BLaER1 (cell line): ENCODE data around the gene TFF2.

Experiments
- H3K27ac ChIP-seq: shearing (Covaris generic); formaldehyde crosslinking; 2 replicates; pipeline ENCODE4 v1.8.1; 2022
- H3K27me3 ChIP-seq: shearing (Covaris generic); formaldehyde crosslinking; 2 replicates; pipeline ENCODE4 v1.8.1; 2022
- H3K36me3 ChIP-seq: shearing (Covaris generic); formaldehyde crosslinking; 2 replicates; pipeline ENCODE4 v1.8.1; 2022
- H3K4me1 ChIP-seq: shearing (Covaris generic); formaldehyde crosslinking; 2 replicates; pipeline ENCODE4 v1.8.1; 2022
- H3K4me2 ChIP-seq: shearing (Covaris generic); formaldehyde crosslinking; 2 replicates; pipeline ENCODE4 v1.8.1; 2022
- H3K4me3 ChIP-seq: shearing (Covaris generic); formaldehyde crosslinking; 2 replicates; pipeline ENCODE4 v1.8.1; 2022
- H3K9ac ChIP-seq: shearing (Covaris generic); formaldehyde crosslinking; 2 replicates; pipeline ENCODE4 v1.8.1; 2022
- H3K9me3 ChIP-seq: shearing (Covaris generic); formaldehyde crosslinking; 2 replicates; pipeline ENCODE4 v1.8.1; 2022
- H4K20me1 ChIP-seq: shearing (Covaris generic); formaldehyde crosslinking; 2 replicates; pipeline ENCODE4 v1.8.1; 2022
- Cebpa-rat ChIP-seq: shearing (Covaris generic); IDR thresholded peaks from 2 replicates; pipeline ENCODE4 v1.8.1; 2022

The TFF2 gene

GRCh38 chr21:42316891-42317290, 33.9 kb downstream of the TFF2 start:
- peak overlapping the region; percentile 67 for H3K4me2 ChIP-seq
- H3K36me3 ChIP-seq, result no peaks in the 10 kb centered on the region
- peaks cover 90% of the 10 kb centered on the region for H3K4me1 ChIP-seq
- H3K9me3 ChIP-seq, result no peaks in the 10 kb centered on the region
- H3K27ac ChIP-seq, result no peak overlapping the region
- TF ChIP-seq Cebpa-rat, result no peak
- H3K9ac ChIP-seq, result no peak overlapping the region; the same call in 1 of the 2 replicates
- H3K4me3 ChIP-seq, result no peak overlapping the region
- no peaks in the 10 kb centered on the region for H4K20me1 ChIP-seq
- no peaks in the 10 kb centered on the region; the same call in 1 of the 2 replicates for H3K27me3 ChIP-seq

GRCh38 chr21:42315296-42315891, 35.4 kb downstream of the TFF2 start, which contains the start of gene TFF3:
Gene TFF3, minus strand, starts transcription at chr21:42315409. Its CDS starts 35 bp downstream, at chr21:42315374.
- no peaks in the 10 kb centered on the region; the same call in 1 of the 2 replicates for H3K27me3 ChIP-seq
- no peak within 1 kb of the TSS for H3K4me3 ChIP-seq
- TF ChIP-seq Cebpa-rat, result no peak
- H4K20me1 ChIP-seq, result no peaks in the 10 kb centered on the region
- H3K9ac ChIP-seq, result no peak within 1 kb of the TSS
- H3K27ac ChIP-seq, result no peak within 1 kb of the TSS
- H3K9me3 ChIP-seq, result no peaks in the 10 kb centered on the region
- peaks cover 95% of the 10 kb centered on the region for H3K4me1 ChIP-seq
- H3K4me2 ChIP-seq, result peak within 1 kb of the TSS; percentile 61
- no peaks in the 10 kb centered on the region for H3K36me3 ChIP-seq

GRCh38 chr21:42314616-42315295, 36.0 kb downstream of the TFF2 start:
- TF ChIP-seq Cebpa-rat, result no peak
- Histone ChIP-seq H3K4me2 (peak overlapping the region; percentile 61), H4K20me1 (no peaks in the 10 kb centered on the region), H3K36me3 (no peaks in the 10 kb centered on the region), H3K4me3 (no peak overlapping the region), H3K4me1 (peaks cover 95% of the 10 kb centered on the region), H3K27me3 (no peaks in the 10 kb centered on the region; the same call in 1 of the 2 replicates), H3K27ac (no peak overlapping the region), H3K9me3 (no peaks in the 10 kb centered on the region), H3K9ac (no peak overlapping the region)

- Histone ChIP-seq H4K20me1 (no peaks in the 10 kb centered on the region), H3K27ac (peak overlapping the region; percentile 7; the same call in 1 of the 2 replicates), H3K27me3 (no peaks in the 10 kb centered on the region; the same call in 1 of the 2 replicates), H3K9ac (no peak overlapping the region), H3K4me1 (peaks cover 95% of the 10 kb centered on the region), H3K4me3 (no peak overlapping the region), H3K9me3 (no peaks in the 10 kb centered on the region), H3K4me2 (peak overlapping the region; percentile 61), H3K36me3 (no peaks in the 10 kb centered on the region)
- no peak for TF ChIP-seq Cebpa-rat
Observed at GRCh38 chr21:42313501-42313969, 37.3 kb downstream of the TFF2 start.

- H3K9me3 ChIP-seq, result no peaks in the 10 kb centered on the region
- no peaks in the 10 kb centered on the region for H4K20me1 ChIP-seq
- H3K4me3 ChIP-seq, result no peak overlapping the region
- no peaks in the 10 kb centered on the region for H3K36me3 ChIP-seq
- no peak overlapping the region for H3K9ac ChIP-seq
- no peak for TF ChIP-seq Cebpa-rat
- no peaks in the 10 kb centered on the region; the same call in 1 of the 2 replicates for H3K27me3 ChIP-seq
- H3K4me2 ChIP-seq, result peak overlapping the region; percentile 61
- peaks cover 95% of the 10 kb centered on the region for H3K4me1 ChIP-seq
- H3K27ac ChIP-seq, result peak overlapping the region; percentile 7
Observed at GRCh38 chr21:42312626-42313104, 38.1 kb downstream of the TFF2 start.

GRCh38 chr21:42311816-42312625, 38.8 kb downstream of the TFF2 start:
- peak overlapping the region; percentile 61 for H3K4me2 ChIP-seq
- H3K27ac ChIP-seq, result peak overlapping the region; percentile 7; the same call in 1 of the 2 replicates
- no peak overlapping the region for H3K4me3 ChIP-seq

GRCh38 chr21:42311160-42311559, 39.6 kb downstream of the TFF2 start:
- Histone ChIP-seq H3K4me3 (no peak overlapping the region), H4K20me1 (no peaks in the 10 kb centered on the region), H3K4me2 (peak overlapping the region; percentile 84), H3K36me3 (no peaks in the 10 kb centered on the region), H3K4me1 (peaks cover 95% of the 10 kb centered on the region), H3K27ac (no peak overlapping the region), H3K9ac (no peak overlapping the region), H3K9me3 (no peaks in the 10 kb centered on the region), H3K27me3 (no peaks in the 10 kb centered on the region; the same call in 1 of the 2 replicates)
- no peak for TF ChIP-seq Cebpa-rat

More at GRCh38 chr21:42311816-42312625, 38.8 kb downstream of the TFF2 start:
- no peak for TF ChIP-seq Cebpa-rat
- Histone ChIP-seq H3K4me1 (peaks cover 95% of the 10 kb centered on the region), H3K27me3 (no peaks in the 10 kb centered on the region; the same call in 1 of the 2 replicates), H3K9ac (no peak overlapping the region), H3K36me3 (no peaks in the 10 kb centered on the region), H3K9me3 (no peaks in the 10 kb centered on the region), H4K20me1 (no peaks in the 10 kb centered on the region)

- Histone ChIP-seq H3K36me3 (no peaks in the 10 kb centered on the region), H3K27ac (no peak overlapping the region), H4K20me1 (no peaks in the 10 kb centered on the region), H3K27me3 (no peaks in the 10 kb centered on the region; the same call in 1 of the 2 replicates), H3K9me3 (no peaks in the 10 kb centered on the region), H3K9ac (no peak overlapping the region), H3K4me3 (no peak overlapping the region), H3K4me1 (peaks cover 96% of the 10 kb centered on the region), H3K4me2 (peak overlapping the region; percentile 84)
- no peak for TF ChIP-seq Cebpa-rat
Observed at GRCh38 chr21:42310411-42311001, 40.3 kb downstream of the TFF2 start.

GRCh38 chr21:42309753-42310213, 41.0 kb downstream of the TFF2 start:
- peak overlapping the region; percentile 84 for H3K4me2 ChIP-seq
- peak overlapping the region; percentile 35; the same call in 1 of the 2 replicates for H3K27ac ChIP-seq

More at GRCh38 chr21:42309753-42310213, 41.0 kb downstream of the TFF2 start:
- H4K20me1 ChIP-seq, result no peaks in the 10 kb centered on the region
- TF ChIP-seq Cebpa-rat, result no peak
- no peaks in the 10 kb centered on the region for H3K9me3 ChIP-seq
- no peak overlapping the region for H3K4me3 ChIP-seq
- peaks cover 96% of the 10 kb centered on the region for H3K4me1 ChIP-seq
- H3K36me3 ChIP-seq, result no peaks in the 10 kb centered on the region
- no peaks in the 10 kb centered on the region; the same call in 1 of the 2 replicates for H3K27me3 ChIP-seq
- H3K9ac ChIP-seq, result no peak overlapping the region
